Endothelial cell of umbilical vein (primary cell): ENCODE results near the gene C5AR1. TPM values are rescaled to one million over a fixed set of nuclear protein-coding genes. Genes with fewer than 3 reads are reported as not detected.

Experiments
- BruUV-seq: library from RNA; stranded (reverse); fragments of 400-500 nt; replicated peaks from 2 replicates; lab custom pipeline; 2021; lab: Mats Ljungman, UMichigan
- CTCF ChIA-PET: fragments of 300-600, 350-600 bp; sonication (Branson Sonifier 250); formaldehyde crosslinking; loops from one replicate; lab custom pipeline; 2021; ENCODE audit warnings: antibody characterized with exemption, inconsistent platforms; lab: Charles Lee
- POLR2A ChIA-PET: fragments of 300-600, 350-600 bp; sonication (Branson Sonifier 250); formaldehyde crosslinking; loops from one replicate; lab custom pipeline; 2021; ENCODE audit warnings: antibody characterized with exemption, inconsistent platforms; lab: Charles Lee
- DNase-seq: peaks from one replicate; pipeline ENCODE4 v3.0.0-alpha.2; 2011; ENCODE audit warnings: low read depth, low spot score
- FAIRE-seq: peaks from 2 replicates; lab custom pipeline; 2011; peaks lifted over from hg19 to GRCh38; lab: Jason Lieb, UNC
- H2AFZ ChIP-seq: 2 replicates; pipeline ENCODE4 v1.6.0; 2012; ENCODE audit warnings: low read depth, low read length, control low read depth, inconsistent platforms
- H3K27ac ChIP-seq: 2 replicates; pipeline ENCODE4 v1.5.1; 2011; ENCODE audit warnings: low read depth, mild to moderate bottlenecking, control low read depth, low read length, moderate library complexity; ENCODE audit not compliant: insufficient read depth
- H3K27me3 ChIP-seq, 2 experiments: 2 replicates each; pipeline versions ENCODE4 v1.6.0 to v1.6.1; 2011; ENCODE audit warnings: low read length in 2 of 2, mixed read lengths in 1 of 2; ENCODE audit not compliant: control insufficient read depth in 2 of 2, insufficient read depth in 2 of 2
- H3K36me3 ChIP-seq, 2 experiments: 2 replicates in 1 of 2; 3 replicates in 1 of 2; pipeline ENCODE4 v1.5.1; 2011; ENCODE audit warnings: low read length in 2 of 2, mild to moderate bottlenecking in 1 of 2, moderate library complexity in 1 of 2; ENCODE audit not compliant: control insufficient read depth in 2 of 2, insufficient read depth in 2 of 2; ENCODE audit errors: extremely low read depth in 1 of 2
- H3K4me1 ChIP-seq: 3 replicates; pipeline ENCODE4 v1.5.1; 2011; ENCODE audit warnings: mild to moderate bottlenecking, low read length; ENCODE audit not compliant: control insufficient read depth, insufficient read depth; ENCODE audit errors: extremely low read depth
- H3K4me2 ChIP-seq: 2 replicates; pipeline ENCODE4 v1.6.1; 2011; ENCODE audit warnings: low read length, control low read depth, mixed read lengths; ENCODE audit not compliant: insufficient read depth
- H3K4me3 ChIP-seq, 3 experiments: fragments of 200-600 bp in 1 of 3; sonication (generic), shearing (Covaris generic) in 1 of 3; replicated peaks in 1 of 3; 2 replicates each; pipeline ENCODE4 v1.5.1; 2011 to 2016; ENCODE audit warnings: control low read depth in 3 of 3, low read length in 3 of 3, mild to moderate bottlenecking in 2 of 3, inconsistent platforms in 1 of 3, low read depth in 1 of 3, moderate library complexity in 1 of 3; ENCODE audit not compliant: insufficient read depth in 1 of 3
- H3K79me2 ChIP-seq: 2 replicates; pipeline ENCODE4 v1.6.0; 2012; ENCODE audit warnings: low read length, inconsistent platforms; ENCODE audit not compliant: control insufficient read depth, insufficient read depth
- H3K9ac ChIP-seq: replicated peaks from 2 replicates; pipeline ENCODE3; 2011; ENCODE audit warnings: low read length, control low read depth; ENCODE audit not compliant: insufficient read depth; ENCODE audit errors: extremely low read depth
- H3K9me1 ChIP-seq: replicated peaks from 3 replicates; pipeline ENCODE4 v1.6.0; 2011; ENCODE audit warnings: mild to moderate bottlenecking, low read length; ENCODE audit not compliant: control insufficient read depth, insufficient read depth; ENCODE audit errors: extremely low read depth
- H3K9me3 ChIP-seq: replicated peaks from 2 replicates; pipeline ENCODE4 v1.5.1; 2012; ENCODE audit warnings: low read length, inconsistent platforms; ENCODE audit not compliant: control insufficient read depth, insufficient read depth
- H4K20me1 ChIP-seq: replicated peaks from 2 replicates; pipeline ENCODE3; 2011; ENCODE audit warnings: mild to moderate bottlenecking, low read length; ENCODE audit not compliant: control insufficient read depth, insufficient read depth; ENCODE audit errors: extremely low read depth
- CTCF ChIP-seq, 2 donors: IDR thresholded peaks; 1 replicate in 1 of 2; 2 replicates in 1 of 2; pipeline ENCODE4 v1.5.1; 2011; ENCODE audit warnings: low read length in 2 of 2, mild to moderate bottlenecking in 2 of 2, moderate library complexity in 2 of 2, control low read depth in 1 of 2, inconsistent platforms in 1 of 2, low read depth in 1 of 2; ENCODE audit not compliant: insufficient read depth in 1 of 2; ENCODE audit errors: extremely low read depth in 1 of 2
- EZH2 ChIP-seq: IDR thresholded peaks from 2 replicates; pipeline ENCODE4 v1.6.1; 2012; ENCODE audit warnings: borderline replicate concordance, low read depth, mild to moderate bottlenecking, moderate library complexity, low read length, inconsistent platforms; ENCODE audit not compliant: severe bottlenecking
- FOS ChIP-seq: IDR thresholded peaks from 2 replicates; pipeline ENCODE4 v1.6.1; 2011; ENCODE audit warnings: mild to moderate bottlenecking, low read length, moderate library complexity, borderline replicate concordance; ENCODE audit not compliant: insufficient read depth
- GATA2 ChIP-seq: IDR thresholded peaks from 2 replicates; pipeline ENCODE4 v1.7.0; 2011; ENCODE audit warnings: low read depth, mild to moderate bottlenecking, moderate library complexity, mixed read lengths, low read length; ENCODE audit not compliant: insufficient read length, insufficient read depth
- JUN ChIP-seq: IDR thresholded peaks from 2 replicates; pipeline ENCODE4 v1.6.1; 2011; ENCODE audit warnings: borderline replicate concordance, low read depth; ENCODE audit not compliant: insufficient read length, insufficient read depth
- MAX ChIP-seq: IDR thresholded peaks from 2 replicates; pipeline ENCODE4 v1.6.1; 2011; ENCODE audit not compliant: insufficient read depth, insufficient read length
- MYC ChIP-seq: IDR thresholded peaks from one replicate; pipeline ENCODE4 v1.6.1; 2011; ENCODE audit warnings: mild to moderate bottlenecking, low read depth, low read length
- POLR2AphosphoS5 ChIP-seq: IDR thresholded peaks from 2 replicates; pipeline ENCODE4 v1.6.1; 2012; ENCODE audit warnings: low read depth, mild to moderate bottlenecking, control low read depth, low read length, moderate library complexity; ENCODE audit not compliant: insufficient read depth
- dilution Hi-C: fragments of 300-500 bp; cut with MboI; formaldehyde crosslinking; loops from one replicate; pipeline ENCODE4 v1.15.0; 2019; ENCODE audit warnings: low sequenced_read_pairs; ENCODE audit not compliant: extremely low pct_ligation_motif_present
- intact Hi-C: fragments of 100-400 bp; cut with micrococcal nuclease; formaldehyde crosslinking; loops from one replicate; pipeline ENCODE4 v1.10.0; 2022
- polyA plus RNA-seq, 4 experiments: library from polyadenylated mRNA; depleted of rRNA in 3 of 4; stranded (reverse) in 3 of 4; unstranded in 1 of 4; fragments of >200 nt; gene quantifications; 2 replicates each; pipeline versions ENCODE4 v1.2.1 to v1.2.3, GENCODE V29; 2011 to 2012; ENCODE audit warnings: missing spikeins in 1 of 4
- total RNA-seq: library from RNA; stranded (reverse); gene quantifications from 2 replicates; pipeline ENCODE4 v1.2.3, GENCODE V29; 2021

Gene C5AR1
- total and polyA plus RNA-seq, 2 donors (not counting 3 experiments of a cell fraction or from before 2014, with no cell fraction given): 0.11 to 0.49 TPM

DNA sequence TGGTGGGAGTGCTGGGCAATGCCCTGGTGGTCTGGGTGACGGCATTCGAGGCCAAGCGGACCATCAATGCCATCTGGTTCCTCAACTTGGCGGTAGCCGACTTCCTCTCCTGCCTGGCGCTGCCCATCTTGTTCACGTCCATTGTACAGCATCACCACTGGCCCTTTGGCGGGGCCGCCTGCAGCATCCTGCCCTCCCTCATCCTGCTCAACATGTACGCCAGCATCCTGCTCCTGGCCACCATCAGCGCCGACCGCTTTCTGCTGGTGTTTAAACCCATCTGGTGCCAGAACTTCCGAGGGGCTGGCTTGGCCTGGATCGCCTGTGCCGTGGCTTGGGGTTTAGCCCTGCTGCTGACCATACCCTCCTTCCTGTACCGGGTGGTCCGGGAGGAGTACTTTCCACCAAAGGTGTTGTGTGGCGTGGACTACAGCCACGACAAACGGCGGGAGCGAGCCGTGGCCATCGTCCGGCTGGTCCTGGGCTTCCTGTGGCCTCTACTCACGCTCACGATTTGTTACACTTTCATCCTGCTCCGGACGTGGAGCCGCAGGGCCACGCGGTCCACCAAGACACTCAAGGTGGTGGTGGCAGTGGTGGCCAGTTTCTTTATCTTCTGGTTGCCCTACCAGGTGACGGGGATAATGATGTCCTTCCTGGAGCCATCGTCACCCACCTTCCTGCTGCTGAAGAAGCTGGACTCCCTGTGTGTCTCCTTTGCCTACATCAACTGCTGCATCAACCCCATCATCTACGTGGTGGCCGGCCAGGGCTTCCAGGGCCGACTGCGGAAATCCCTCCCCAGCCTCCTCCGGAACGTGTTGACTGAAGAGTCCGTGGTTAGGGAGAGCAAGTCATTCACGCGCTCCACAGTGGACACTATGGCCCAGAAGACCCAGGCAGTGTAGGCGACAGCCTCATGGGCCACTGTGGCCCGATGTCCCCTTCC lies 10.5 kb downstream of the C5AR1 start:
- no TSS peak for BruUV-seq
- H4K20me1 ChIP-seq: no peaks in the 10 kb centered on the region
- ChIA-PET CTCF (no interaction called here), POLR2A (no interaction called here)
- intact Hi-C loops (no loop called here), dilution Hi-C loops (no loop called here)
- no peaks in the 10 kb centered on the region for H3K9me3 ChIP-seq
- no peak overlapping the region for H3K4me2 ChIP-seq
- no peaks in the 10 kb centered on the region for H3K9me1 ChIP-seq
- H3K27me3 ChIP-seq: peaks cover 0 to 4% of the 10 kb centered on the region in 2 experiments
- no peaks in the 10 kb centered on the region for H3K36me3 ChIP-seq
- H3K4me1 ChIP-seq: peaks cover 7% of the 10 kb centered on the region
- no peak for FAIRE-seq
- DNase-seq: no peak
- H3K4me3 ChIP-seq: no peak overlapping the region
- no peak overlapping the region for H3K9ac ChIP-seq
- H2AFZ ChIP-seq: no peak overlapping the region
- no peaks in the 10 kb centered on the region for H3K79me2 ChIP-seq
- H3K27ac ChIP-seq: no peak overlapping the region
- TF ChIP-seq MAX (no peak), GATA2 (no peak), FOS (no peak), MYC (no peak), CTCF (IDR thresholded peaks at IDR 0.05; ENCODE audit: extremely low read depth in 1 of 2, insufficient read depth in 1 of 2, low read depth in 1 of 2, low read length in 2 of 2) (no peak), JUN (no peak), POLR2AphosphoS5 (no peak), EZH2 (no peak)
